Gastroesophageal sphincter (tissue), 4 donors: ENCODE data around the gene NUDT2. TPM values are rescaled to one million over a fixed set of nuclear protein-coding genes. Genes with fewer than 3 reads are reported as not detected.

ENCODE experiments used
- ATAC-seq: fragments of 150-250 bp; one replicate; pipeline ENCODE4 v1.9.1; 2016; ENCODE audit warnings: mild to moderate bottlenecking, moderate library complexity
- H3K27ac ChIP-seq, 4 donors: fragments of 200-600 bp; sonication (generic) in 3 of 4; 1 replicate in 3 of 4; 2 replicates in 1 of 4; pipeline ENCODE4 v1.5.1; 2016 to 2019
- H3K27me3 ChIP-seq: fragments of 200-600 bp; sonication (generic); one replicate; pipeline ENCODE4 v1.5.1; 2019
- H3K36me3 ChIP-seq, 2 donors: fragments of 200-600 bp; sonication (generic); one replicate each; pipeline ENCODE4 v1.5.1; 2019; ENCODE audit warnings: control low read depth in 1 of 2
- H3K4me1 ChIP-seq, 3 donors: fragments of 200-600 bp; sonication (generic); 1 replicate in 2 of 3; 2 replicates in 1 of 3; pipeline ENCODE4 v1.5.1; 2016 to 2019; ENCODE audit warnings: control low read depth in 2 of 3
- H3K4me3 ChIP-seq, 2 donors: fragments of 200-600 bp; sonication (generic); one replicate each; pipeline ENCODE4 v1.5.1; 2019; ENCODE audit warnings: mild to moderate bottlenecking in 1 of 2, moderate library complexity in 1 of 2
- H3K9me3 ChIP-seq, 3 donors: fragments of 200-600 bp; sonication (generic); one replicate each; pipeline ENCODE4 v1.5.1; 2017 to 2019; ENCODE audit warnings: control low read depth in 2 of 3
- CTCF ChIP-seq, 4 experiments: fragments of 200-600 bp in 2 of 4; fragments of 450-650 bp in 2 of 4; sonication (generic) in 1 of 4; IDR thresholded peaks; one replicate each; pipeline ENCODE4 v1.5.1; 2017 to 2019; ENCODE audit warnings: antibody characterized with exemption in 4 of 4, mild to moderate bottlenecking in 2 of 4, moderate library complexity in 2 of 4
- EP300 ChIP-seq: sonication (generic); formaldehyde crosslinking; IDR thresholded peaks from one replicate; pipeline ENCODE4 v1.6.1; 2017; ENCODE audit warnings: antibody characterized with exemption, mild to moderate bottlenecking
- POLR2A ChIP-seq, 2 donors: fragments of 450-650 bp; IDR thresholded peaks; one replicate each; pipeline ENCODE4 v1.6.1; 2017; ENCODE audit warnings: antibody characterized with exemption in 2 of 2, mild to moderate bottlenecking in 2 of 2, moderate library complexity in 1 of 2
- POLR2AphosphoS5 ChIP-seq: sonication (generic); formaldehyde crosslinking; IDR thresholded peaks from one replicate; pipeline ENCODE4 v1.6.1; 2017; ENCODE audit warnings: antibody characterized with exemption
- whole genome bisulfite sequencing, 2 donors: methylation state at CpG; one replicate each; pipeline ENCODE4 v1.1.5; 2018; ENCODE audit warnings: low coverage in 1 of 2; 5-methylcytosine and 5-hydroxymethylcytosine counted together
- total RNA-seq, 4 donors: library from RNA; depleted of rRNA; stranded (reverse); fragments of >200 nt; gene quantifications; one replicate each; pipeline ENCODE4 v1.1.0, GENCODE V29; 2016

The NUDT2 gene
- total RNA-seq, 4 donors from 2014 or later = 14.4 to 40.9 (median 26.0) TPM

GRCh38 chr9:34338665-34339385 is 9.5 kb downstream of the NUDT2 start:
- Histone ChIP-seq H3K27me3 (no peaks in the 10 kb centered on the region), H3K36me3 (peaks cover 0 to 58% of the 10 kb centered on the region in 2 donors), H3K27ac (no peak overlapping the region), H3K4me3 (no peak overlapping the region), H3K9me3 (no peaks in the 10 kb centered on the region), H3K4me1 (peaks cover 0 to 44% (median 2%) of the 10 kb centered on the region in 3 donors)
- TF ChIP-seq CTCF (IDR thresholded peaks at IDR 0.05) (no peak), EP300 (no peak), POLR2AphosphoS5 (no peak), POLR2A (IDR thresholded peaks at IDR 0.05) (no peak)
- no peak for ATAC-seq
- WGBS, 2 donors = 60 to 72% methylated on average over 2 of the region's 2 CpGs

DNA sequence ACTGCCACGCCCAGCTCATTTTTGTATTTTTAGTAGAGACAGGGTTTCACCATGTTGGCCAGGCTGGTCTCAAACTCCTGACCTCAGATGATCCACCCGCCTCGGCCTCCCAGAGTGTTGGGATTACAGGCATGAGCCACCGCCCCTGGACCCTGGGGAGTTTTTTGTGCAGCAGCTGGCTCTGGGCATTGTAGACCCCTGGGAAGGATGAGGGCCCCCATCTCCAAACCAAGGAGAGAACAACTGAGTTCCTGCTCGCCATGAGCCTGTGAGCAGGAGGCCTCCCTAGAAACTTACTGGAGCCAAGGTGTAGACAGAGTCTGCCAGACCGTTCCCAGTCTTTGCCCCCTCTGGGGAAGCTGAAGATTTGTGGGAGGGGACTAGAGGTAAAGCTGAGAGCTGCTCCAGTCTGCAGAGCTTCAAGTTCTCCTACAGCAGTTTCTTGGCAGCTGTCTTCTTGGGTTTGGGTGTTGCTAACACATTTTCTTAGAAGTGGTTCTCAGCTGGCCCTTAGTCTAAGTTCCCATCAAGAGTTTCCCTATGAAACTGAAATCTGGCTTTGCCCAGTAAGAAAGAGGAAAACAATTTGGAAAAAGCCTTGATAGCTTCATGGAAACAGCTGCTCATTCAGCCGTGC is 12.4 kb downstream of the NUDT2 start:
- Histone ChIP-seq H3K4me3 (no peak overlapping the region), H3K9me3 (no peaks in the 10 kb centered on the region), H3K4me1 (peaks cover 6 to 59% (median 7%) of the 10 kb centered on the region in 3 donors), H3K36me3 (peaks cover 0 to 56% of the 10 kb centered on the region in 2 donors), H3K27ac (peak overlapping the region; percentile 51 to 81 (median 64)), H3K27me3 (no peaks in the 10 kb centered on the region)
- 41% methylated on average over 3 of the region's 7 CpGs; no CpG with 5 or more reads in 1 of the 2 donors for WGBS, 2 donors
- ATAC-seq = no peak
- TF ChIP-seq EP300 (no peak), CTCF (IDR thresholded peaks at IDR 0.05) (no peak), POLR2A (IDR thresholded peaks at IDR 0.05) (no peak), POLR2AphosphoS5 (no peak)

- Histone ChIP-seq H3K4me3 (no peak overlapping the region), H3K27ac (peak overlapping the region; percentile 53 to 81 (median 64))
Measured at GRCh38 chr9:34343090-34343489, 13.7 kb downstream of the NUDT2 start.

DNA sequence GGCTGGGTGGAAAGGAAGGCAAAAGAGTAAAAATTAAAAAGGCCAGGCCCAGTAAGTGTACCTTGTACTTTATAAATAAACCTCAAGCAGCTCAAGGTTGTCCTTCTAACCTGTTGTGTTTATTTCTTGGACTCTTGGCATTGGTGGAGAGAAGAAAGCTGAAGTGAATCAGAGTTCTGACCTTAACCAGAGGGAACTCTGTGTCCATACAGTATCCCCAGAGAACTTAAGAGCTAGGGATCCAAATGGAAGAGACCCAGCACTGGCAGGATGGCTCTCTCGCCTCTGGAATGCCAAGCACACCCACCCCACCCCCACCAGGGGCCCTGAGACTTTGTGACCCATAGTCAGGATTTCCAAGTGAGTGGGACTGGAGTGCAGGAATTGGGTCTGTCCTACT is 14.2 kb downstream of the NUDT2 start:
- ATAC-seq = peak; percentile 16
- H3K4me1 ChIP-seq = peaks cover 6 to 70% (median 7%) of the 10 kb centered on the region in 3 donors
- H3K36me3 ChIP-seq = peaks cover 0 to 53% of the 10 kb centered on the region in 2 donors
- H3K27ac ChIP-seq = peak overlapping the region; percentile 53 to 81 (median 64)
- H3K4me3 ChIP-seq = no peak overlapping the region
- no peak for TF ChIP-seq POLR2A (IDR thresholded peaks at IDR 0.05)
- peak; percentile 87 for TF ChIP-seq POLR2AphosphoS5
- no peak for TF ChIP-seq CTCF (IDR thresholded peaks at IDR 0.05)
- peak; percentile 28 for TF ChIP-seq EP300
- no peaks in the 10 kb centered on the region for H3K27me3 ChIP-seq
- H3K9me3 ChIP-seq = no peaks in the 10 kb centered on the region
- WGBS, 2 donors = 20 to 50% methylated on average over 1 of the region's 1 CpG

More at GRCh38 chr9:34343090-34343489, 13.7 kb downstream of the NUDT2 start:
- TF ChIP-seq CTCF (IDR thresholded peaks at IDR 0.05) (no peak), POLR2AphosphoS5 (peak; percentile 72)
- Histone ChIP-seq H3K4me1 (peaks cover 6 to 70% (median 7%) of the 10 kb centered on the region in 3 donors), H3K27me3 (no peaks in the 10 kb centered on the region), H3K36me3 (peaks cover 0 to 56% of the 10 kb centered on the region in 2 donors), H3K9me3 (no peaks in the 10 kb centered on the region)
- 27 to 72% methylated on average over 3 to 4 of the region's 5 CpGs for WGBS, 2 donors
- peak; percentile 91 for ATAC-seq
